Measurements from ENCODE around the gene RAB37. TPM values are rescaled to one million over a fixed set of nuclear protein-coding genes. Genes with fewer than 3 reads are reported as not detected.

RAB37 gene
- total RNA-seq, 1 donor = not detected

GRCh38 chr17:74785981-74786360, 48.9 kb downstream of the RAB37 start:
- no peak for TF ChIP-seq CTCF (IDR thresholded peaks at IDR 0.05; ENCODE audit: insufficient read depth, low read depth, low read length)
- H3K4me3 ChIP-seq (ENCODE audit: low read depth, low read length) = no peak overlapping the region
- no peak for DNase-seq (ENCODE audit: low read depth)

GRCh38 chr17:74786431-74787055, 49.5 kb downstream of the RAB37 start:
- no peak for TF ChIP-seq CTCF (IDR thresholded peaks at IDR 0.05; ENCODE audit: insufficient read depth, low read depth, low read length)
- DNase-seq (ENCODE audit: low read depth) = no peak
- no peak overlapping the region for H3K4me3 ChIP-seq (ENCODE audit: low read depth, low read length)

GRCh38 chr17:74790161-74791058, 53.4 kb downstream of the RAB37 start:
- no peak for TF ChIP-seq CTCF (IDR thresholded peaks at IDR 0.05; ENCODE audit: insufficient read depth, low read depth, low read length)
- no peak for DNase-seq (ENCODE audit: low read depth)
- no peak overlapping the region for H3K4me3 ChIP-seq (ENCODE audit: low read depth, low read length)

GRCh38 chr17:74792586-74793105, 55.6 kb downstream of the RAB37 start:
- no peak overlapping the region for H3K4me3 ChIP-seq (ENCODE audit: low read depth, low read length)
- TF ChIP-seq CTCF (IDR thresholded peaks at IDR 0.05; ENCODE audit: insufficient read depth, low read depth, low read length) = no peak
- DNase-seq (ENCODE audit: low read depth) = no peak

- TF ChIP-seq CTCF (IDR thresholded peaks at IDR 0.05; ENCODE audit: insufficient read depth, low read depth, low read length) = no peak
- H3K4me3 ChIP-seq (ENCODE audit: low read depth, low read length) = no peak overlapping the region
- DNase-seq (ENCODE audit: low read depth) = no peak
These were observed 58.4 kb downstream of the RAB37 start for GRCh38 chr17:74795327-74796020.

GRCh38 chr17:74796211-74796610, 59.2 kb downstream of the RAB37 start:
- DNase-seq (ENCODE audit: low read depth) = no peak
- H3K4me3 ChIP-seq (ENCODE audit: low read depth, low read length) = no peak overlapping the region
- TF ChIP-seq CTCF (IDR thresholded peaks at IDR 0.05; ENCODE audit: insufficient read depth, low read depth, low read length) = no peak

Data from fibroblast of villous mesenchyme (primary cell).